HG02763 (cell line): Measurements from ENCODE around the gene DEDD.

Experiments used
- ATAC-seq: cut with Tn5 transposase; IDR thresholded peaks from one replicate; pipeline ENCODE4 v1.9.1; 2021; ENCODE audit warnings: mild to moderate bottlenecking, moderate library complexity; ENCODE audit not compliant: unreplicated experiment

DEDD gene

GRCh38 chr1:161096015-161096414 lies 36.5 kb downstream of the DEDD start:
- no peak for ATAC-seq

GRCh38 chr1:161095230-161095629 lies 37.2 kb downstream of the DEDD start:
- no peak for ATAC-seq

- no peak for ATAC-seq
Measured at GRCh38 chr1:161094481-161094880, 38.0 kb downstream of the DEDD start.

- no peak for ATAC-seq
Measured at GRCh38 chr1:161092621-161093028, 39.8 kb downstream of the DEDD start.

- ATAC-seq, result no peak
Measured at GRCh38 chr1:161091796-161092507, 40.5 kb downstream of the DEDD start.

- ATAC-seq, result no peak
Measured at GRCh38 chr1:161091093-161091492, 41.4 kb downstream of the DEDD start.

- no peak for ATAC-seq
Measured at GRCh38 chr1:161090617-161091016, 41.9 kb downstream of the DEDD start.

GRCh38 chr1:161089938-161090337 lies 42.5 kb downstream of the DEDD start:
- no peak for ATAC-seq

- ATAC-seq, result no peak
Measured at GRCh38 chr1:161089251-161089924, 43.1 kb downstream of the DEDD start, which contains the start of gene NECTIN4. TSS of gene NECTIN4 (minus strand) at chr1:161089558. CDS start at chr1:161089296, 262 bp downstream.

- no peak for ATAC-seq
Measured at GRCh38 chr1:161088587-161089110, 43.8 kb downstream of the DEDD start.

GRCh38 chr1:161086457-161086856 lies 46.0 kb downstream of the DEDD start:
- ATAC-seq, result no peak

- no peak for ATAC-seq
Measured at GRCh38 chr1:161085165-161085564, 47.3 kb downstream of the DEDD start.

GRCh38 chr1:161084597-161084988 lies 47.9 kb downstream of the DEDD start:
- ATAC-seq, result no peak

GRCh38 chr1:161083748-161084596 lies 48.5 kb downstream of the DEDD start:
- ATAC-seq, result no peak

GRCh38 chr1:161082996-161083747 lies 49.3 kb downstream of the DEDD start:
- ATAC-seq, result no peak

GRCh38 chr1:161082483-161082882 lies 50.0 kb downstream of the DEDD start:
- ATAC-seq, result no peak

- ATAC-seq, result no peak
Measured at GRCh38 chr1:161081519-161081918, 50.9 kb downstream of the DEDD start.

- ATAC-seq, result no peak
Measured at GRCh38 chr1:161080441-161081405, 51.7 kb downstream of the DEDD start.

- ATAC-seq, result no peak
Measured at GRCh38 chr1:161079436-161080110, 52.9 kb downstream of the DEDD start.
